Middle frontal gyrus (tissue), 1 donor: ENCODE measurements around the gene CYP2C19.
"Not testable (repeated sequence)": the region's sequence is repeated elsewhere in the genome, so short reads cannot be mapped to it uniquely, and the experiment has no call there.

Source experiments
- DNase-seq: peaks from one replicate; pipeline ENCODE4 v3.0.0-alpha.2; 2015; ENCODE audit warnings: low spot score; ENCODE audit errors: extremely low spot score

Gene CYP2C19

GRCh38 chr10:94878649-94879048 is 116.2 kb downstream of the CYP2C19 start:
- DNase-seq = no peak

GRCh38 chr10:94879214-94879613 is 116.7 kb downstream of the CYP2C19 start:
- DNase-seq = no peak

GRCh38 chr10:94889123-94889522 is 126.6 kb downstream of the CYP2C19 start:
- no peak for DNase-seq

GRCh38 chr10:94890264-94891022 is 128.0 kb downstream of the CYP2C19 start:
- DNase-seq = no peak

- not testable (repeated sequence) for DNase-seq
Observed at GRCh38 chr10:94898414-94898813, 135.9 kb downstream of the CYP2C19 start.

- no peak for DNase-seq
Observed at GRCh38 chr10:94902080-94902479, 139.6 kb downstream of the CYP2C19 start.

- DNase-seq = no peak
Observed at GRCh38 chr10:94902570-94902969, 140.1 kb downstream of the CYP2C19 start.
